HG02840 (cell line): ENCODE data around the gene CCNL1.
"Not testable (repeated sequence)": the region's sequence is repeated elsewhere in the genome, so short reads cannot be mapped to it uniquely, and the experiment has no call there.

Experiments used
- ATAC-seq: cut with Tn5 transposase; IDR thresholded peaks from one replicate; pipeline ENCODE4 v1.9.1; 2021; ENCODE audit warnings: mild to moderate bottlenecking, moderate library complexity, moderate number of reproducible peaks; ENCODE audit not compliant: unreplicated experiment, low FRiP score

The CCNL1 gene

DNA sequence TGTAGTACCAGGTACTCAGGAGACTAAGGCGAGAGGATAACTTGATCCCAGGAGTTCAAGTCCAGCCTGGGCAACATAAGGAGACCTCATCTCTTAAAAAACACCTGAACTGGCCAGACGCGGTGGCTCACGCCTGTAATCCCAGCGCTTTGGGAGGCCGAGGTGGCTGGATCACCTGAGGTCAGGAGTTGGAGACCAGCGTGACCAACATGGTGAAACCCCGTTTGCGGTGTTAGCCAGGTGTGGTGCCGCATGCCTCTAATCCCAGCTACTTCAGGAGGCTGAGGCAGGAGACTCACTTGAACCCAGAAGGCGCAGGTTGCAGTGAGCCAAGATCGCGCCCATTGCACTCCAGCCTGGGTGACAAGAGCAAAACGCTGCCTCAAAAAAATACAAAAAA, 13.4 kb upstream of the CCNL1 start:
- not testable (repeated sequence) for ATAC-seq

- no peak for ATAC-seq
Measured at GRCh38 chr3:157172746-157173145, 12.8 kb upstream of the CCNL1 start.

DNA sequence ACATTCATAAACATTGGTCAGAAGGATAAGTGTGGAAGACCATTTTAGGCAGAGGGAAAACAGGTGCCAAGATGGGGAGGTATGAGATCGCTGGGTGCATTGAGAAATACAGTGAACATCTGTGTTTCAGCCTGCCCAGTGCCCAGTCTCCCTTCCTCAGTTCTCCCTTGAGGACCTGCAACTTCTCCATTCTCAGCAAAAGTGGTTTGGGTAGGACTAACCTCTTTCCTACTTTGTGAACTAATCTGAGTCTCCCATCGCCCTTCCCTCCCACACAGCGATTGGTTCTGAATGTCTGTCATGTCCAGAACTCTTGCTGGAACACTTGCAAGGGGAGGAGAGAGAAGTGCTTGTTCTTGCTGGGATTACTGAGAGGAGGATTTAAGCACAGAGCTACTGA, 10.9 kb upstream of the CCNL1 start:
- no peak for ATAC-seq

DNA sequence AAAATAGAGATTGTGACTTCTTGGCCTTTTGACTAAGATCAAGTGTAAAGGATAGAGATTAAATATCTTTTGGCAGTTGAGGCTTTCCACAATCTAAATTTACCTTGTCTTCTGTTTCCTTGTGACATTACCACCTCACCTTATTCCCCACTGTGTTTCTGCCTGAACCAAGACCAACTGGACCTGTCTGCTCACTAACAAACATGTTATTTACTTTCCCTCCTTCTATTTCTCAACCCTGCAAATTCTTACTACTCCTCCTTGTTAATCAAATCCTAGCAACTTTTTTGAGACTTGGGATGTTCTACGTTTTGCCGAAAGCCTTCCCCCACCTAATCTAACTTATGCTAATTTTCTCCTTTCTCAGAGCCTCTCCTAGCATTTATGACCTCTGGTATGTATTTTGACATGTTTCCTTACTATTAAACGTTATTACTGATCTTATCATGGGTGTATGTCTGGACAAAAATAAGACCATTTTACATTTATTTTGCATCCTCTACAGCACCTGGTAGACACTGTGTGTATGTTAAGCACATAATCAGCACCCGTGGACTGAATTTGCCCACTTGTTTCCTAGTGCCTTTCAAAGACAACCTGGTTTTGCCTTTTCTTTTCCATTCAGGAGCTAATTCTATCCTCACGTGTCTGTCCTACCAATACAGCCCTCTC, 7.6 kb upstream of the CCNL1 start:
- ATAC-seq = no peak

DNA sequence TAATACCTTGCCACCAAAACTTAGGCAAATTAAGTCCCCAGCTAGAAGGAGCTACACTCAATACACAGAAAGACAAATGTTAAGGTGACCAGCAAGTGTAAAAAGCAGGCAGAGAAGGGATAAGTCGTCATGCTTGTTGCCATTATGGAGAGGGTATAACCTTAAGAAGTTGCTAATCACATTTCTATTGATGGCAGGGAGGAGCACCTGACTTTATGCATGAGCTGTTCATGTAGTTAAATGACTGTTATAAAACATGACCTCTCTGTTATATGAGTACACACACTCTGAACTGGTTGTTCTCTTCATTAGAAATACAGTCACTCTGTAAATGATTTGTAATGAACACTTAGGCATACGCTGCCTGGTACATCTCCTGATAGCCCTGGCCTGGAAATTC, 6.6 kb upstream of the CCNL1 start:
- peak; percentile 76 for ATAC-seq

DNA sequence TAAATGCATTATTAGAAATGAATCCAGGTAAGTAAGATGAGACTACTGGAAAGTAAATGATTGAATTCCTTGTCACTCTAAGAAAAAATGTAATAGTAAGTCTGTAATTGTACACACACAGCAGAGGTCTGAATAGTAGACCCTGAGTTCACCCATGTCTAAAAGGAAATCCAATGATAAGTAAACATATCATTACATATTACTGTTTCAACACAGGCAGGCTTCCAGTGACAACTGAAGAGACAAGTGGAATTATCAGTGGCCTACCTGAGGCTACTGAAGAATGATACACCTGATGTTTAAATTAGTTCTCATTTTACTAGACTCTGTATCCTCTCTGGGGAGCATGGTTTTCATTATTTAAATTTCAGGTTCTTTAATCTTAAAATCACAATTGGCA, 6.2 kb upstream of the CCNL1 start:
- ATAC-seq = no peak

GRCh38 chr3:157163217-157163953, 3.4 kb upstream of the CCNL1 start:
- no peak for ATAC-seq

GRCh38 chr3:157162620-157163019, 2.7 kb upstream of the CCNL1 start:
- ATAC-seq = not testable (repeated sequence)

- peak; percentile 36 for ATAC-seq
Measured at GRCh38 chr3:157160658-157161424, 894 bp upstream of the CCNL1 start.

- ATAC-seq = peak; percentile 45
Measured at GRCh38 chr3:157159037-157159761, 748 bp downstream of the CCNL1 start.

GRCh38 chr3:157157836-157158235, 2.1 kb downstream of the CCNL1 start:
- ATAC-seq = no peak

DNA sequence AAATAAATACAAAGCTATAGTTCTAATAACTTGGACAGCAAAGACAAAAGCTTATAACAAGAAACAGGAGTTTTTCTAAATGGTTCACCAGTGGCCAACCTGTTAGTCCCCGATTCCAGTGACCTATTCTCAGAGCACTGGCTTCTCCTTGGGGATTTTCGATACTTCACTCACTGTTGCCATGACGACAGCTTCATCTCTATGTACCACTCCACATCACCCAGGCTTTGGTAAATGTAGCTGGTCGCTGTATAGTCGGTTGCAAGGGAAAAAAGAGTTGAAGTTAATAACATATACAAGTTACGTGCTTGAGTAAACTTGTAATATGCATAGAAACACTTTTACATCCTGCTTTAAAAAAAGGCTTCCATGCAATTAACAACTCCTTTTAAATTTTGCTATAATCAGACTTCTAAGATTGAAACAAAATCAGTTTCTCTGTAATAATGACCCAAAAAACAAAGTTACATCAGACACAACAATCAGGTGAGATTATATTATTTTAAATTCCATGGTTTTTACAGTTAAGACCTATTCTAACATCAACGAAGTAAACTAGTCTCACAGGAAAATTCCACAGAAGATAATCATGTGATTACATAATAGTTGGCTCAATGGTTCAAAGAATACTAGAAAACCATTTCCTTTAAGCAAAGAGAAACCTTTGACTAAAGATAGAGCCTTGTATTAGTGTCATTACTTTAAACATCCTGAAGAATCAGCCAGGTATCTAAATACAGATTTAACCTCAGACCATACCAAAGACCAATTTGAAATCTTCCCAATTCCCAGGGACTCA, 2.9 kb downstream of the CCNL1 start:
- ATAC-seq = no peak

DNA sequence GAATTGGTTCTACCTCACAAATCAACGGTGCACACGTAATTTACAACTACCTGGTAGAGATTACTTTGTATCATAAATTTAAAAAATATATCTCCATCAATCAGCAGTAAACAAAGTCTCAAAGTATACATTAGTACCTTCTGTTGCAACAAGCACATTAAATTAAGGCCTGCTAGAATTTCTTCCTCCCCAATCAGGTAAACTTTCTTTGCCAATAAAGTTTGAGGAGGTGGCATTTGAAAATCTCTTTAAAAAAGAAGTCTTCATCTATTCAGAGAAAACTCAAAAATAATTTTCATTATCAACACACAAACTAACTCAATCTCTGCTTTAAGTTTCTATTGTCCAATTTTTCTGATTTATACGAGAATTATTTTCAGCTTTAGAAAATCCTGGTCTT, 4.4 kb downstream of the CCNL1 start:
- ATAC-seq = no peak

DNA sequence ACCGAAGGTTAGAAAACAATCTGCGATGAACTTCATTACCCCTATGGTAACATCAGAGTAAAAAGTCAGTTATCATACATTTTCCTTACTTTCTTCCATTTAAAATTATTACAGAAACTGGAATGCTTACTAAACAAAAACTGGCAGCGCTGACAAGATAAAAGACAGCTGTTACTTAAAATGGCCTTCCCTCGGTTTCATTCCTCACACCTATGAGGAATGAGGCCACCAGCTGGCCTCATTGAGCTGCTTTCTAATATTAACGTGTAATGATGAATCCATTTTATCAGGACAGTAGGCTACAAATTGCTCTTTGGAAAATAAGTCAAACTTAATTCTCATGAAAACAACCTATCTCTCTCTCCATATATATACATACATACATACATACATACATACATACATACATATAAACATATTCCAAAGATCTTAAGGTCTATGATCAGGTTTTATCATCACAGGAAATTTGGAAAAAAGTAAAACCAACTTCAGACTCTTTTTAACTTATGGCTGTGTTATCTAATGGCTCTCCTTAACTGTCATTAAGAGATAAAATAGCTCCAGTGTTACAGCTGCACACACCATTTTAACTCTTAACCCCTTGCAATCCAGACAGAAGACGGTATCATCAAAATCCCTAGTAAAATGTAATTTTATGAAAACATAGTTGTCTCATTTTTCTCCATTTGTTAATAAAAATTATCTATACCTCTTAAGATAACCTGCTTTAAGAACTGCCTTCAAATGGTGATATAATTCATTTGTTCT, 5.2 kb downstream of the CCNL1 start:
- ATAC-seq = no peak

DNA sequence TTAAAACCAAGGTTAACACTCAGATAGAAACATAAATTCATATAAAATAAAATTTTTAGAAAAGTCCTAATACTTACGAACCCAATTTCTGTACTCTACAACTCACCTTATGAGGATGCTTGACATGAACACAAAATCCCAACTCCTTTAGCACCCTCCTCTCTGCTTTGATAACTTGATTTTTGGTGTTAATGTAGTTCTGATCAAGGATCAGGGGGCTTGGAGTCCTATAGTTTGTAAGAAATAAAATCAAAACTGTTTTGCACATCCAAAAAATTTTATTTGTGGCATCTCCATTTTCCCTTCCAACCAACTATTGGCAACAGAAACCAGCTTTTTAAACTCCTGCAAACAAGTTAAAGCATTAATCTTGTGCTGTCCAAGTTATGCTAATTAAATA, 7.0 kb downstream of the CCNL1 start:
- no peak for ATAC-seq

GRCh38 chr3:157152438-157152837, 7.5 kb downstream of the CCNL1 start:
- no peak for ATAC-seq

DNA sequence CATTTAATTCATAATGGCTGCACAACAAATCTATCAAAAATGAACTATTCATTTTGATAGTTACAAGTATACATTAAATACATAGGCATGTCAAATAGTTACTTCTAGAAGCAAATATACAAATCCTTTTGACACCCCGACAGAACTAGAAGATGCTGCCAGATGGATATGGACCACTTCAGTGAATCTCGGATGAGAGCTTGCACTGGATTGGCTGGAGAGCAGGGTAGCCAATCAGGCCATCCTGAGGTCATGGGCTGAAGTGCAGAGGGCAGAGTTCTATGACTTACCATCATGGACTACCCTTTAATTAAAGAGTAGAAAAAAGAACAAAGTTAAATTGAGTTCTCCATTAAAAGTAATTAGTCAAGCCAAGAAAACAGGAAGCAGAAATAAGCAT, 8.3 kb downstream of the CCNL1 start:
- no peak for ATAC-seq

DNA sequence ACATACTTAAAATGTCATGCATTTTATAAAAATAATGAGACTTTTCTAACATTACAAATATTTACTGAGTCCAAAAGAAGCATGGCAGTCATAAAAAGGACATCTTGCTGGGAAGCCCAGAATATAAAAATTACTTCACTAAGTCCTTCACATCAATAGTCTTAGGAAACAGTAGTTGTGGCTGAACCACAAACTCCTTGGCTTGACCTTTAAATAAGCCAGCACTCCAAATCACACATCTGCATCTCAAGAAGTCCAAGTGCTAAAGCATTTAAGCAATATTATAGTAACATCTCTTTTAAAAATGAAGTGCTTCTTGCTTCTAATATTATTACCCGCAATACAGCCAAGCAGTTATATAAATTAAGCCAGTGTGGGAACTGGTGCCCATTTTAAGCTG, 8.8 kb downstream of the CCNL1 start:
- no peak for ATAC-seq

DNA sequence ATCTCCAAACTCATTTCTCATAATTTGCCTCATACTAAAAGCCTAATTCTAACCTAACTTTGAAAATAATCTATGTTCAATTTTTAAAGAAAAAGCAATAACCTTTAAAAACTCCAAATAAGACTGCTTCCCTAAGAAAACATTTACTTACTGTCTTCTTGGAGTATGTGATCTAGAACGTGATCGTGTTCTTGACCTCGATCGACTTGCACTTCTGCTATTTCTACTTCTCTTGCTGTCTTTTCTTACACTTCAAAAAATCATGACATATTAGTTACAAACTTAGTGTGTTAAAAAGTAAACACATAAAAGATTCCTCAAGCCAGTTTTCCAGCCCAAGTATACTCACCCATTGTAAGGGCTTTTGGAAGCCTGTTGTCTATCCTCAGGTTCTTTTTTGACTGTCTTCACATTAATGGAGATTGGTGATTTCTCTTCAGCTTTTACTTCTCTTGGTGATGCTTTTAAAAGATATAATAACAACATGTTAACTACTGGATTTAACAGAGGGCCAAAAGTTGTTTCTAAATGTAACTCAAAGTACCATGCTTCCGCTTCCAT, 10.7 kb downstream of the CCNL1 start:
- ATAC-seq = no peak
